ENCODE results near the gene FAM149A.

DNA sequence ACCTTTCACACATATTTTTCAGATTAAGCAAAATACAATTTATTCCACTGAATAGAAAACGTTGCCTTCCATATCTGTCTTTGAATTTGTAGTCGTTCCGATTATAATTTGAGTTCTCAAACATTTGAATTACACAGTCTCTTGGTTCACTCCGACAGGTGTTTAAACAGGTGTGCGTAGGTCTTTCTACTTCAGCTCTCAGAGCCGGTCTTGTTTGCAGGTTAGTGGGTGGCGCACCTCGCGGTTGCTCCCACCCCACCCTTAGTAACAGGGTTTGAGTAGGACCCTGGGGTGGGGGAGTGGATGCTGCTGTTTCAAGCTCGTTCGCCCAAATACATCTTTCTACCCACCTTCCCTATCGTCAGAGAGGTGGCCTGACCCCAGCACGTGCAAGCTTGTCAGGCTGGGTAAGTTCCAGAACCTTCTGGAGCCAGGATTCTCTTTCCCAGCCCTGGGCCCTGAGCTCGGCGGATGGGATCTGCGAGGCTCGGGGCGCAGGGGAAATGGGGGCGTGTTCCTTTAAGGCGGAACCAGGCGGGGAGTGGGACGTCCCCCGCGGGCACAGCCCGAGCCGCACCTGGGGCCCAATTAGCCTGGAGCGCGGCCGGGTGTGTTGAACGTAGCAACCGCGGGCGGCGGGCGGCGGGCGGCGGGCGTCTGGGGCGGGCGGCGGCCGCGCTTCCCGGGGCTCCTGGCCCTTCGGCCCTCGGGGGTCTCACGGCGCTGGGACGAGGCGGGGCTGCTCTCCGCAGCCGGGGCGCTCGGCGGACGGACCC, at the start of gene FAM149A:
- TF ChIP-seq YY1 (IDR thresholded peaks at IDR 0.05; ENCODE audit: insufficient read depth, insufficient read length): no peak
- no peak for TF ChIP-seq SUZ12 (IDR thresholded peaks at IDR 0.05; ENCODE audit: extremely low read depth, insufficient read depth, insufficient read length)

All from NT2/D1 (cell line).